B cell (primary cell): Measurements from ENCODE around the gene SLC26A8. TPM values are rescaled to one million over a fixed set of nuclear protein-coding genes. Genes with fewer than 3 reads are reported as not detected.

Experiments
- ATAC-seq: fragments of 200-7000 bp; cut with Tn5 transposase; one replicate; pipeline ENCODE4 v1.10.0; 2021; ENCODE audit warnings: low read depth, mild to moderate bottlenecking, moderate number of reproducible peaks, moderate library complexity
- CTCF ChIA-PET: fragments of 350-600 bp; sonication (Branson Sonifier 250); formaldehyde crosslinking; loops from one replicate; lab custom pipeline; 2021; ENCODE audit warnings: antibody characterized with exemption, inconsistent platforms; lab: Charles Lee
- POLR2A ChIA-PET: fragments of 350-600 bp; sonication (Branson Sonifier 250); formaldehyde crosslinking; loops from one replicate; lab custom pipeline; 2021; ENCODE audit warnings: antibody characterized with exemption; lab: Charles Lee
- DNase-seq: peaks from one replicate; pipeline ENCODE4 v3.0.0; 2013
- H2AFZ ChIP-seq: 2 replicates; pipeline ENCODE4 v1.6.1; 2012; ENCODE audit warnings: mild to moderate bottlenecking, low read depth, low read length; ENCODE audit not compliant: insufficient read depth, poor library complexity, severe bottlenecking
- H3K27ac ChIP-seq, 2 donors: 1 replicate in 1 of 2; 2 replicates in 1 of 2; pipeline ENCODE4 v1.5.1; 2012 to 2013; ENCODE audit warnings: low read length in 2 of 2, mild to moderate bottlenecking in 2 of 2, moderate library complexity in 1 of 2
- H3K27me3 ChIP-seq, 4 experiments: fragments of 200-600 bp in 1 of 4; sonication (generic) in 1 of 4; replicated peaks in 1 of 4; 1 replicate in 2 of 4; 2 replicates in 2 of 4; pipeline versions ENCODE4 v1.6.1 to v1.7.0; 2013 to 2016; ENCODE audit warnings: low read length in 3 of 4, mild to moderate bottlenecking in 2 of 4, mixed read lengths in 1 of 4, moderate library complexity in 1 of 4; ENCODE audit not compliant: insufficient read depth in 4 of 4, control insufficient read depth in 3 of 4; ENCODE audit errors: control extremely low read depth in 1 of 4
- H3K36me3 ChIP-seq, 2 experiments: replicated peaks in 1 of 2; 1 replicate in 1 of 2; 2 replicates in 1 of 2; pipeline versions ENCODE4 v1.6.1 to v1.7.1; 2013; ENCODE audit warnings: low read length in 1 of 2; ENCODE audit not compliant: insufficient read depth in 2 of 2, control insufficient read depth in 1 of 2; ENCODE audit errors: control extremely low read depth in 1 of 2, extremely low read depth in 1 of 2
- H3K4me1 ChIP-seq, 2 donors: fragments of 200-600 bp in 1 of 2; sonication (generic) in 1 of 2; 1 replicate in 1 of 2; 2 replicates in 1 of 2; pipeline versions ENCODE4 v1.5.1 to v1.6.1; 2013 to 2017; ENCODE audit warnings: low read length in 2 of 2; ENCODE audit not compliant: control insufficient read depth in 2 of 2, insufficient read depth in 2 of 2
- H3K4me2 ChIP-seq: replicated peaks from 2 replicates; pipeline ENCODE3; 2012; ENCODE audit warnings: mild to moderate bottlenecking, low read depth, low read length; ENCODE audit not compliant: poor library complexity, severe bottlenecking
- H3K4me3 ChIP-seq, 5 experiments: fragments of 200-600 bp in 1 of 5; sonication (generic) in 1 of 5; 1 replicate in 3 of 5; 2 replicates in 2 of 5; pipeline versions ENCODE4 v1.5.1 to v1.7.0; 2011 to 2016; ENCODE audit warnings: low read length in 4 of 5, mild to moderate bottlenecking in 4 of 5, low read depth in 2 of 5, control low read depth in 1 of 5, moderate library complexity in 1 of 5; ENCODE audit not compliant: insufficient read depth in 1 of 5; ENCODE audit errors: control extremely low read depth in 1 of 5, extremely low read depth in 1 of 5
- H3K79me2 ChIP-seq: fragments of 200-600 bp; sonication (generic); one replicate; pipeline ENCODE4 v1.6.0; 2016; ENCODE audit warnings: low read length; ENCODE audit not compliant: control insufficient read depth, insufficient read depth
- H3K9ac ChIP-seq: fragments of 200-600 bp; sonication (generic); 2 replicates; pipeline ENCODE4 v1.6.1; 2017; ENCODE audit warnings: mild to moderate bottlenecking, low read length, moderate library complexity
- H3K9me3 ChIP-seq, 3 donors: one replicate each; pipeline versions ENCODE4 v1.6.1 to v1.7.1; 2013; ENCODE audit warnings: low read length in 2 of 3; ENCODE audit not compliant: control insufficient read depth in 2 of 3, insufficient read depth in 1 of 3; ENCODE audit errors: control extremely low read depth in 1 of 3
- H4K20me1 ChIP-seq: 2 replicates; pipeline ENCODE4 v1.6.0; 2012; ENCODE audit warnings: mild to moderate bottlenecking, low read length; ENCODE audit not compliant: insufficient read depth, control insufficient read depth, poor library complexity, severe bottlenecking
- H3K27ac Mint-ChIP-seq: one replicate; pipeline ENCODE4 v1.8.0; 2021; ENCODE audit warnings: mixed read lengths
- H3K27me3 Mint-ChIP-seq: one replicate; pipeline ENCODE4 v1.8.0; 2021; ENCODE audit warnings: mixed read lengths
- H3K4me1 Mint-ChIP-seq: one replicate; pipeline ENCODE4 v1.8.0; 2021; ENCODE audit warnings: mixed read lengths
- H3K4me3 Mint-ChIP-seq: one replicate; pipeline ENCODE4 v1.8.0; 2021; ENCODE audit warnings: mixed read lengths
- H3K9me3 Mint-ChIP-seq: one replicate; pipeline ENCODE4 v1.8.0; 2022; ENCODE audit warnings: mixed read lengths; ENCODE audit not compliant: insufficient read depth
- CTCF ChIP-seq: fragments of 200-600 bp; IDR thresholded peaks from one replicate; pipeline ENCODE4 v1.8.0; 2022; ENCODE audit warnings: antibody characterized with exemption, mild to moderate bottlenecking
- EZH2 ChIP-seq: IDR thresholded peaks from 2 replicates; pipeline ENCODE4 v1.6.1; 2012; ENCODE audit warnings: borderline replicate concordance, low read depth, mild to moderate bottlenecking, moderate library complexity, low read length; ENCODE audit not compliant: insufficient read depth, poor library complexity, severe bottlenecking
- WGBS: methylation state at CpG from one replicate; pipeline ENCODE4 v1.1.5; 2013; ENCODE audit warnings: missing lambda C conversion rate; ENCODE audit not compliant: insufficient coverage; 5-methylcytosine and 5-hydroxymethylcytosine counted together
- intact Hi-C: fragments of 100-400 bp; cut with micrococcal nuclease; formaldehyde crosslinking; loops from one replicate; pipeline ENCODE4 v1.10.0; 2022
- polyA plus RNA-seq: library from polyadenylated mRNA; depleted of rRNA; stranded (reverse); fragments of >200 nt; gene quantifications from 2 replicates; pipeline ENCODE4 v1.2.3, GENCODE V29; 2012
- total RNA-seq, 2 donors: library from RNA; stranded (reverse); fragments of 120-200 nt in 1 of 2; gene quantifications; 1 replicate in 1 of 2; 2 replicates in 1 of 2; pipeline versions ENCODE4 v1.2.3 to v1.2.4, GENCODE V29; 2013 to 2022

The SLC26A8 gene
- total and polyA plus RNA-seq, 2 donors (not counting 1 experiment from before 2014, with no cell fraction given) = 0.01 TPM; not detected in 1

DNA sequence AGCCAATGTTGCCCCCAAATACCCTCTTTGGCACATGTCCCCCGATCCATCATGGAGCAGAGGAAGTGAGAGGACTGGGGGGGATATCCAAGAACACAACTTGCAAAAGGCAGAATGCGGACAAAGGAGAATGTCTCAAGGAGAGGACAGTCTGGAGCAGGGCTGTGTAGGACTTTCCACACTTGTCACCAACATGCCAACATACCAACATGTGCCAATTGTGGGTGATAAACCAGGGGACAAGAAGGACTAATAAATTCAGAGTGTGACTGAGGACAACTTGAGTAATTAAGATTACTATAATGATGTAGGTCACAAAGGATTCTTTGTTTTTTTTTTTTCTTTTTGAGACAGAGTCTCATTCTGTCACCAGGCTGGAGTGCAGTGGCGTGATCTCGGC is 8.8 kb downstream of the SLC26A8 start:
- Histone ChIP-seq H3K36me3 (no peaks in the 10 kb centered on the region), H4K20me1 (no peaks in the 10 kb centered on the region), H3K9ac (no peak overlapping the region), H2AFZ (no peak overlapping the region), H3K4me3 (no peak overlapping the region), H3K9me3 (no peaks in the 10 kb centered on the region), H3K4me1 (no peaks in the 10 kb centered on the region), H3K4me2 (no peak overlapping the region), H3K27me3 (peaks cover 0 to 4% (median 0%) of the 10 kb centered on the region in 4 experiments), H3K79me2 (no peaks in the 10 kb centered on the region), H3K27ac (no peak overlapping the region)
- Mint-ChIP-seq H3K27ac (no peak overlapping the region), H3K4me1 (no peaks in the 10 kb centered on the region), H3K4me3 (no peak overlapping the region), H3K9me3 (no peaks in the 10 kb centered on the region), H3K27me3 (peaks cover 11% of the 10 kb centered on the region)
- WGBS = 93% methylated on average over 3 of the region's 4 CpGs
- DNase-seq (no peak), ATAC-seq (no peak)
- TF ChIP-seq CTCF (no peak), EZH2 (no peak)
- ChIA-PET POLR2A (interaction anchor here (0.7 kb wide), 1 partner anchor 73 kb away, joined by 5 read pairs; no protein-coding TSS in a partner anchor), CTCF (no interaction called here)
- intact Hi-C loops = no loop called here

- Histone ChIP-seq H3K9ac (no peak overlapping the region), H3K4me3 (no peak overlapping the region), H3K9me3 (peaks cover 0 to 2% (median 0%) of the 10 kb centered on the region in 3 donors), H3K4me1 (no peaks in the 10 kb centered on the region), H3K36me3 (no peaks in the 10 kb centered on the region), H3K27me3 (no peaks in the 10 kb centered on the region), H3K4me2 (no peak overlapping the region), H3K27ac (no peak overlapping the region), H2AFZ (no peak overlapping the region), H3K79me2 (no peaks in the 10 kb centered on the region), H4K20me1 (no peaks in the 10 kb centered on the region)
- TF ChIP-seq CTCF = no peak
- Mint-ChIP-seq H3K4me3 (no peak overlapping the region), H3K9me3 (no peaks in the 10 kb centered on the region), H3K4me1 (no peaks in the 10 kb centered on the region), H3K27me3 (peaks cover 9% of the 10 kb centered on the region), H3K27ac (no peak overlapping the region)
- ChIA-PET CTCF (no interaction called here), POLR2A (no interaction called here)
- DNase-seq (no peak), ATAC-seq (no peak)
- intact Hi-C loops = no loop called here
- no CpG with 5 or more reads among the region's 1 CpG for WGBS
Observed at GRCh38 chr6:36000451-36000850, 24.0 kb downstream of the SLC26A8 start.
